GM19239 (cell line): ENCODE data around the gene PPP1R13B.
"Not testable (repeated sequence)": the region's sequence is repeated elsewhere in the genome, so short reads cannot be mapped to it uniquely, and the experiment has no call there.

Experiments
- DNase-seq: peaks from one replicate; pipeline ENCODE4 v3.0.0; 2011; ENCODE audit warnings: low spot score; ENCODE audit not compliant: insufficient read length
- FAIRE-seq: peaks from 2 replicates; lab custom pipeline; 2011; peaks lifted over from hg19 to GRCh38; lab: Jason Lieb, UNC

PPP1R13B gene, protein sequence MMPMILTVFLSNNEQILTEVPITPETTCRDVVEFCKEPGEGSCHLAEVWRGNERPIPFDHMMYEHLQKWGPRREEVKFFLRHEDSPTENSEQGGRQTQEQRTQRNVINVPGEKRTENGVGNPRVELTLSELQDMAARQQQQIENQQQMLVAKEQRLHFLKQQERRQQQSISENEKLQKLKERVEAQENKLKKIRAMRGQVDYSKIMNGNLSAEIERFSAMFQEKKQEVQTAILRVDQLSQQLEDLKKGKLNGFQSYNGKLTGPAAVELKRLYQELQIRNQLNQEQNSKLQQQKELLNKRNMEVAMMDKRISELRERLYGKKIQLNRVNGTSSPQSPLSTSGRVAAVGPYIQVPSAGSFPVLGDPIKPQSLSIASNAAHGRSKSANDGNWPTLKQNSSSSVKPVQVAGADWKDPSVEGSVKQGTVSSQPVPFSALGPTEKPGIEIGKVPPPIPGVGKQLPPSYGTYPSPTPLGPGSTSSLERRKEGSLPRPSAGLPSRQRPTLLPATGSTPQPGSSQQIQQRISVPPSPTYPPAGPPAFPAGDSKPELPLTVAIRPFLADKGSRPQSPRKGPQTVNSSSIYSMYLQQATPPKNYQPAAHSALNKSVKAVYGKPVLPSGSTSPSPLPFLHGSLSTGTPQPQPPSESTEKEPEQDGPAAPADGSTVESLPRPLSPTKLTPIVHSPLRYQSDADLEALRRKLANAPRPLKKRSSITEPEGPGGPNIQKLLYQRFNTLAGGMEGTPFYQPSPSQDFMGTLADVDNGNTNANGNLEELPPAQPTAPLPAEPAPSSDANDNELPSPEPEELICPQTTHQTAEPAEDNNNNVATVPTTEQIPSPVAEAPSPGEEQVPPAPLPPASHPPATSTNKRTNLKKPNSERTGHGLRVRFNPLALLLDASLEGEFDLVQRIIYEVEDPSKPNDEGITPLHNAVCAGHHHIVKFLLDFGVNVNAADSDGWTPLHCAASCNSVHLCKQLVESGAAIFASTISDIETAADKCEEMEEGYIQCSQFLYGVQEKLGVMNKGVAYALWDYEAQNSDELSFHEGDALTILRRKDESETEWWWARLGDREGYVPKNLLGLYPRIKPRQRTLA

DNA sequence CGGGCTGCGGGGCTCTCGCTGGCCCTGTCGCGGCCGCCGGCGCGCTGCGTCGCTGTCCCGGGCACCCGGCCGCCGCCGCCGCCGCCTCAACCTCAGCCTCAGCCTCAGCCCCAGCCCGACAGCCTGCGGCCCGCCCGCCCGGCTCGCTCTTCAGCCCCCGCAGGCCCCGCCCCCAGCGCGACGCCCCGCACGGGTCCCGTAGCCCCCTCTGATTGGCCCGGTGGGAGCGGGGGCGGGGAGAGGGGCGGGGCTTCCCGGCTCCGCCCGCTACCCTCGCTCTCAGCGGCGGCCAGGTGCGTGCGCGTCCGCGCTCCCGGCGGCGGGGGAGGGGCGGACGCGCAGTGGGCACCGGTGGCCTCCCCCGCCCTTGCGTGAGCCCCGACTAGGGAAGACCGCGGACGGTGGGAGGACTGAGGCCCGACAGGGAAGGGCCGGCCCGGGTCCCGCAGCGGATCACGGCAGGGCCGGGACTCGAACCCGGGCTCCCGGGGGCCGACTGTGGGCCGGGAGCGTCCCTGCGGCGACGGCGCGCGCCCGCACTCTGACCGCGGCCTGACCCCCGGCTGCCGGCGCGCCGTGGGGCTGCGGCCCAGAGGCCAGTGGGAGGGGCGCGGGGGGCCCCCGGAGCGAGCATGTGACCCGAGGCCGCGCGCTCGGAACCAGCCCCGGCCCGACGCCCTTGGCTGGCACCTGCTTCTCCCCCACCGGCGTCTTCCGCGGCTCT is at the start of gene PPP1R13B:
Gene PPP1R13B (minus strand): TSS at position 125 of the 724 bp plus-strand sequence. CDS start 268 bp downstream, outside the sequence.
- FAIRE-seq: peak; percentile 74

DNA sequence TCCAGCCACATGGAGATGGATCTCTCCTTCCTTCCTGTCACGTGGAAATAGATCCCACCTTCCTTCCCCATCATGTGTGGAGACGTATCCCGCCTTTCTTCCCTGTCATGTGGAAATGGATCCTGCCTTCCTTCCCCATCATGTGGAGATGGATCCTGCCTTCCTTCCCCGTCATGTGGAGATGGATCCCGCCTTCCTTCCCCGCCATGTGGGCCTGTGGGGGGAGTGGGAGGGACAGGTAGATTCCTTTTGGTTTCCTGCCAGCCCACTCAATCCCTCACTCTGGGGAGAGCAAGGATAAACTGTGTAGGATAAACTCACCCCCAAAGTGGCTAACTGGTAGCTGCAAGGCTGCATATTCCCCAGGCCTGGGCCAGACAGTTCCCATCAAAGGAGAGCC is 49.2 kb upstream of the PPP1R13B start:
- FAIRE-seq (no peak), DNase-seq (no peak)

More for the DNA sequence above, at the start of gene PPP1R13B:
- DNase-seq: peak; percentile 99

DNA sequence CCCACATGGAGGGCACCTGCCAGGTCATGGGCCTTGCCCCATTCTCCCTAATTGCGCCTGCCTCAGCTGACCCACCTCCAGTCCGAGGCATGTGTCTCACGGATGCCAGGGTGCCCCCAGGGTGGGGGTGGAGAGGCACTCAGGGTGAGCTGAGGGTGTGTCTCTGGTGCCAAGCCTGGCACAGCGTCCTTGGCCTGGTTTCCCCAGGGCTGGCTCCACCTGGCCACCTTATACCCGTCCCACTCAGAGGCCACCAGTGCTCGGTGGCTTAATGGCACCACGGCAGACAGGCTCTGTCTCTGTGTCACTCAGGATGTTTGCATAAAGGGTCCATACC is 47.3 kb upstream of the PPP1R13B start:
- FAIRE-seq: no peak

DNA sequence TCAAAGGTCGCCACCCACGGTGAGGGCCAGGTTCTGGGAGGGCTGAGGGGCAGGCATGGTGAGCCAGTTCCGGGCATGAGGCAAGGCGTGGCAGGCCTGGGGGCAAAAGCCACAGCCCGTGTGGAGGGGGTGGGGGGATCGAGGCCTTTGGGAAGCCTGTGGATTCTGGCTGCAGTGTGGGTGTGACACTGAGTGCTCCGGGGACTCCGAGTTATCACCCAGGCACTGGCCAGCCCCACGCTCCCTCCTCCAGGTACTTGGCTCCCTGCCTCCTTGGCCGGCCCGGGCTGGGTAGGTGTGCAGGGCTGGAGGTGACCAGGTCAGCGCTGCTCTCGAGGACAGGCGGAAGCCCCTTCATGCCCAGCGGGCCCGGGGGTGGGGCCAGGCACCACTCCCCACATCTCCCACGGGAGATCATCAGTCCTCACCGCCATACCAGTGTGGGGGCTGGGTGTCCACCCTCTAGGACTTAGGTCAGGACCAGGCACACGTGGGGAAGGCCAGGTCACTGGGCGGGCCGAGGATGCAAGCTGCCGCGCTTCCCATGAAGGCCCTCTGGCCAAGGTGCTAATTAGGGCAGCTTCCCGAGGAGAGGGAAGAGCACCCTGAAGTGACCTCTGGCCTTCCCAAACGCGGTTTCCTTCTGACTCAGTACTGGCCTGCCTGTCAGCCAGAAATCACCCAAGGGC is 46.8 kb upstream of the PPP1R13B start:
- FAIRE-seq (no peak), DNase-seq (no peak)

More for the DNA sequence above, 47.3 kb upstream of the PPP1R13B start:
- DNase-seq: no peak

DNA sequence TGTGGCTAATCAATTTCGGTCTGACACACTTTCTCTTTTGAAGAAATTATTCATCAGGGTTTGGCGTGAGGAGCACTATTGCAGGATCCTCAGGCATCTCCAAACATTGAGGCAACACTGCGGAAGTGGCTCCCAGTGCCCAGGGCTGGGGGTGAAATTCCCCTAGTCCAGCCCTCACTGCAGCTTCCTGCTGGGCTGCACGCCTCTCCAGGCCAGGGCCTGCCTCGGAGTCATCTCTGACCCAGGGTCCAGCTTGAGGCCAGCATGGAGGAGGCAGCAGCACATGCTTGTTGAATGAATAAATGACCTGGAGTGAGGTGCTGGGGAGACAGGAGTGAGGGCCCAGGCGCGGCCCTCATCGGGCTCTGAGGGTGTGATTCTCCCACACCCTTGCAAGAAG is 44.9 kb upstream of the PPP1R13B start:
- DNase-seq: no peak
- FAIRE-seq: no peak

DNA sequence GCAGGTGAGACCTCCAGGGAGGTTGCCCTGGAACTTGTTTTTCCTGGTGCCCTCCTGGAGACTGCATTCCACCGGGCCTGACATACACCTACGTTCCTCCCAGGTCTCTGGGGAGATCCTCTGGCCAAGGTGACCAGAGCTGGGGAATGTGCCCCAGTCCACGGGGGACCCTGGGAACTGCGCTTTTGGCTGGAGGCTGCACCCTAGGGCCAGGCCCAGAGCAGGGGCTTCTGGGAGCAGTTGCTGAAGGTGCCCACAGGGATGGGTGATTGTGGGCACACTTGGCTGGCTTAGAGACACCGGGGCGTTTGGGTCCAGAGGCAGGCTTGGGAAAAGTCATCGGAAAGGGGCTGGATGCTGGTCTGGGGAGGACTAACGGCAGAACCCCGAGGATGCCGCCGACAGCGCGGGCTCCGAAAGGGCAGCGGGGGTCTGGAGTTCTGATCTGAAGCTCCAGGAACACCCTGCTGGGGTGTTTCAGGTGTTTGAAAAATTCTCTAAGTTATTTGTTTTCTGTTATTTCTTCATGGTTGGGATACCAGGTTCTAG is 44.4 kb upstream of the PPP1R13B start:
- no peak for DNase-seq

DNA sequence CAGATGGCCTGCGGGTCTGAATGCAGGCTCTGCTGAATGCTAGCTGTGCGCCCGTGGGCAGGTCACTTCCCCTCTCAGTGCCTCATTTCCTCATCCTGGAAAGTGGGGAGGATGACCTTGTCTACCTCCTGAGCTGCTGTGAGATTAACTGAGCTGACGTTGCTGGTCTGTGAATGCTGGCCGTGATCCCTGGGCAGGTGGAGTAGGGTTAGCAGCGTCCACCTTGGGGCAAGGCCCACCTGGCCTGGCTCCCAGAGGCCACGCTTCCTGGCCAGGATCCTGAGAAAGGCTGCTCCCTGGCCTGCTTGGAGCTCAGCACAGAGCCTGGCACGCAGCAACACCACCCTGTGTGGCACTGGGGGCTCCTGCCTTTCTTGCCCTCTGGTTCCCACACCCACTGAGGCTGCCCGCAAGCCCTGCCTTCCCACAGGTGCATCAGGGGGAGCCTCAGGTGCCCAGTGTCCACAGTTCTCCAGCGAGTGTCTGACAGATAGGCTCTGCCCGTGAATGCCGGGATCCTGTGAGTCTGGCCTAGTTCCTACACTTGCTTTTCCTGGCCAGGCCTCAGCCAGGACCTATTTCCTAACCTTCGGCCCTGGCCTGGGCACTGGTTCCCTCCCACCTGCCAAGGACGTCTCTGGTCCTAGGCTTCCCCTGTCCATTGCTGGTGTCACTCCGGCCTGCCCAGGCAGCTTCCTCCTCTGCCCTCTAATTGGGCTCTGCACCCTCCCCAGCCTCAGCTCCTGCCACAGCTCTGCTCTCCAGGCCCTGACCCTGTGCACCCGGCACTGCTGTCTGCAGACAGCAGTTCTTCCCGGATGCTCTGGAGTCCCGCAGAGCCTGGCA is 43.7 kb upstream of the PPP1R13B start:
- DNase-seq (no peak), FAIRE-seq (no peak)

More for the DNA sequence above, 44.4 kb upstream of the PPP1R13B start:
- FAIRE-seq: no peak

DNA sequence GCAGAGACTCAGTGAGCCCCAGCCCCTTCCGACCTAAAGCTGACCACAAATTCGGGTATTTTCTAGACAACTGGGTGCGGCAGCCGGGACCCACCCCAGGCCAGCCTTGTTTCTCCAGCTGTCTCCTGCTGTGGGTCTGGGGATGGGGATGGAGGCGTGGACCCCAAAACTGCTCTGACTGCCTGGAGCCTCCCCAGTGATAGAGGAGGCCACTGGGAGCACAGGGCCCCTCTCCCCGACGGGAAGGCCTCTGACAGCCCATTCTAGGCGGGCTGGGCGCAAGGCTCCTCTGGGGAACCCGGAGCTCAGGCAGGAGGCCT is 42.6 kb upstream of the PPP1R13B start:
- FAIRE-seq: no peak

DNA sequence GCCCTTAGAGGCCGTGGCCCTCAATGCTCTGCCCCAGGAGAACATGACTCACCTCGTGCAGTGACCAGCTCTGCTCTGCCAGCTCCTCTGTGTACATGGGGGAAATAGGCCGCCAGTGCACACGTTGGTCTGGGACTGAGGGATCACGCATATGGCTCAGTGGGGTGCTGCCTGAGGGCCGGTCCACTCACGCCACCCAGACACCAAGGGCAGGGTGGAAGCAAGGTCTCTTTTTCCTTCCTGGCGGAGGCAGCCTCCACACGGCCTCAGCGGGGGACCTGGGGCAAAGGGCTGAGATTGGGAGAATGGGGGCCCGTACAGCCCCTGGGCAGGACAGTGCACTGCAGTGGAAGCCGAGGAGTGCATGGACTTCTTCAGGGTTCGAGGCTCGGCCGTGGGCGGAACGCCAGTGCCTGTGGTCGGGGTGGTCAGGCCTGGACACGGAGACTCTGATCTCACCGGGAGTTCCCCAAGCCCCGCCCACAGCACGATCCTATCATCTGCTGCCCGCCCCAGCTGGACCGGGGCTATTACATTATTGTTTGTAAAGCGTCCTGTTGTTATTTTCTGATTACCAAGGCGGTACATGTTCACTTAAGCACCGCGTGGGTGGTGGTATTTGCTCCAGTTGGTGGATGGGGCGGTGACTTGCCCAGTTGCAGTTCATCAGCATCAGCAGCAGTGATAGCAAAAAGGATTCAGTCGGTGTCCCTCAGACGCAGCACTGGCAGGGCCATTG is 42.1 kb upstream of the PPP1R13B start:
- FAIRE-seq: no peak
- DNase-seq: no peak

More for the DNA sequence above, 42.6 kb upstream of the PPP1R13B start:
- DNase-seq: no peak

DNA sequence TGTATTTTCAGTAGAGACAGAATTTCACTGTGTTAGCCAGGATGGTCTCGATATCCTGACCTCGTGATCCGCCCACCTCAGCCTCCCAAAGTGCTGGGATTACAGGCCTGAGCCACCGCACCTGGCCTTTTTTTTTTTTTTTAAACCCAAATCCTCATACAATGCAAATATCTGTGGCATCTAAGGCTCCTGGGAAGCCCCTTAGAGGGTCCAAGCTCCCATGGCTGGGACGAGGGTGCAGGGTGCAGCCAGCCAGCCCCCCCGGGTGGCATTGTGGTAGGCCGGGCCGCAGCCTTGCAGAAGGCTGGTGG is 41.6 kb upstream of the PPP1R13B start:
- FAIRE-seq, DNase-seq: not testable (repeated sequence)

DNA sequence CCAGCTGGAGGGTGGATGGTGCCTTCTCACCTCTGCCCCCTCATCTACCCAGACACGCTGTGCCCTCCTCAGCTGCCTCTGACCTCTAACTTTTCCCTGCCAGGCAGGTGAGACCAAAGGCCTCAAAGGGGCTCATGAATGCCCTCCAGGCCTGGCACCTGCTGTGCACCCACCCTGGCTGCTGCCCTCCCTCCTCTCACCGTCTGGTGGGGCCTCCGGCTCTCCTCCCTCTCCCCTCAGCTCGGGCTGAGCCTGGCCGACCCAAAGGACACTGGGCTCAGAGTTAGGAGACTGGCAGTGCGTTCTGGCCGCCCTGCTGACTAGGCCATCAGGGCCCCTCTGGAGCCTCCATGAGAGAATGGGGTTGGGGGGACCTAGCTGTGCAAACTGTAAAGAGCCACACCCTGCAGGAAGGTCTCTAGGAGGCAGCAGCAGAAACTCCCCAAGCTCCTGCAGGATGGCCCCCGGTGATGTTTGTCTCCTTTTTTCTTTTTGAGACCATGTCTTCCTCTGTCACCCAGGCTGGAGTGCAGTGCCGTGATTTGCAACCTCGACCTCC is 40.3 kb upstream of the PPP1R13B start:
- FAIRE-seq: no peak
- no peak for DNase-seq

DNA sequence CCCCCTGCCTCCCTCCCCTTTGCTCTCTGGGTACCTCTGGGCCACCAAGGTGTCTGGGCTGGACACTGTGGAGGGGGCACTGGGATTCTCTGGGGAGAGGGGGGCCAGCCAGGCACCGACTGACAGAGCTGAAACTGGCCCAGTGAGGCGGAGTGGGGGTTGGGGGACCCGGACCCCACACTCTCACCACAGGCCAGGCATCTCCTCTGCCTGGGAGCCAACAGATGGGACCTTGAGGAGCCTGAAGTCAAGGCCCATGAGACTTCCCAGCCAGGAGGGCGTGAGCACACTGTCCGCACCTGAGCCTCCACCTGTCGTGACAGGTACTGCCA is 39.8 kb upstream of the PPP1R13B start:
- FAIRE-seq: no peak

DNA sequence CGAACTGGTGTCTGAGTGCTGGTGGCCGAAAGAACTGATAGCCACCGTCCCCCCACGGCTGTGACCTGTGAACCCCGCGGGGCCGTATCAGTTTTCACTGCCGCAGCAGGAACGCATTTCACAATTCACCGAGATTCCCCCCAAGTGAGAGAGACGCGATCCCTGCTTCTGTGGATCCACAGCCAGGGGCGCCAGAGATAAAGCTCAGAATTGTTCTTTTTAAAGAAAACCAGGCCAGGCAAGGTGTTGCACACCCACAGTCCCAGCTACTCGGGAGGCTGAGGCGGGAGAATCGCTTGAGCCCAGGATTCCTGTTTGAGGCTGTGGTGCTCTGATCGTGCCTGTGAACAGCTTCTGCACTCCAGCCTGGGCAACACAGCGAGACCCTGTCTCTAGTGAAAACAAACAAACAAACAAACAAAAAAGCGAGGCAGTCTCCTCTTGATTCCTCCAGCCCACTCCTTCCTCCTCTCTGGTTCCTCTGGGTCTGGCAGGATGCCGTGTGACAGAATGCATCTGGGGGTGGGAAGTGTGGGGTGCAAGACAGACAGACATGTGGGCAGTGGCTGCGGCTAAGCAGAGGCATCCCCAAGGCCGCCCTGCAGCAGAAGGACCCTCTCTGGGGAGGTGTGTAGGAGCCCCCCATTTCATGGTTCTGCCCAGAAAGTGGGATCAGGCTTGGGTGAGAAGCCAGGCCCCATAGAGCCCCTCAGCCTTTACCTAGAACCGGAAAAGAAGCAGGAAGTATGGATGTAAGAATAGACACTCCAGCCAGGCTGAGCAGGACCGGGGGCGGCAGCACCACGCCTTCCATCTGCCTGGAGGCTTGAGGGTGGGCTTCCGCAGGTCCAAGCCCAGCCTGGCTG is 39.2 kb upstream of the PPP1R13B start:
- DNase-seq: no peak
- FAIRE-seq: no peak

More for the DNA sequence above, 39.8 kb upstream of the PPP1R13B start:
- no peak for DNase-seq

DNA sequence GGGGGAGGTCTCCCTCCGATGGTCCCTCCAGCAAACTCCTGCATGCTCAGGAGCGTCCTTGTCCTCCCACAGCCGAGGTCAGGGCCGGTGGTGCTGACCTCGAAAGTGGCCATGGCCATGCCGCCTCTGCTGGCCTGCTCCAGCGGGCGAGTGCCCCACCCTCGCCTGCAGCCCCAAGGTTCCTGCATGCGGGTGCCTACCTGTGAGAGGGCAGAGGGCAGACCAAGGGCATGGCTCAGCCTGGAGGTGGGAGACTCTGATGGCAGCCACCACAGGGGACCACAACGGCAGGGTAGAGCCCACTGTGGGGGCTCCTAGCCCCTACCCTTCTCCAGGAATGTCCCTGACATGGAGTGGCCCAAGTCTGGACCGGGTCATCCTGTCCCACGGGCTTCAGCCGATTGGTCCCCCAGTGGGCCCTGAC is 38.1 kb upstream of the PPP1R13B start:
- DNase-seq (no peak), FAIRE-seq (no peak)

DNA sequence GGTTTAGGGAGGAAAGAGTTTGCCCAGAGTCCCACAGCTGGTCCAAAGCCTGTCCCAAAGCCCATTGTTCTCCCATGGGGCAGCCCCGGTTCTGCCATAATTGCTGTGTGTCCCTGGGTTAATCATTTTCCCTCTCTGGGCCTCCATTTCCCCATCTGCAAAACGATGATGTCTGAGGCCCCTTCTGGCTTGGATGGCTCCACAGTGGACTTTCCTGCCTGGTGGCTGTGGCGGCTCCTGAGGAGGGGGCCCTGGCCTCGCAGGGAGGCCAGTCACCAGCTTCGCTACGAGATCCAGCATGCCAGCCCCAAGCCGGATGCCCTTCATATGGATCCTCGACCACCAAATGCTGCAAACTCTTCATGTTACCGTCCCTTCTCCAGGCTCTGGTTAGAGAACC is 37.5 kb upstream of the PPP1R13B start:
- FAIRE-seq: no peak

DNA sequence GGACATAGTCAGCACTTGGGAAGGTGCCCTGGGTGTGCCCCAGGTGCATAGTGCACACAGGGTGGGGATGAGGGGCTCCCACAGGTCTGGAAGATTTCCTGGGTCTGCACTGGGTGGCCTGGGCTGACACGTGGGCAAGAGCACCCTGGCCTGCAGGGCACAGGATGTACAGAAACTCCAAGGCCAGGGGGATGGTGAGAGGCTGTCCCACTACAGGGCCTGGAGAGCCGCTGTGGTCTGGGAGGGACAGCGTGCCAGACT is 35.8 kb upstream of the PPP1R13B start:
- no peak for DNase-seq
- FAIRE-seq: no peak

More for the DNA sequence above, 37.5 kb upstream of the PPP1R13B start:
- DNase-seq: no peak
